Liver (tissue), 3 donors: ENCODE data around the gene MTMR2.

Experiments
- CTCF ChIP-seq: fragments of 150-350 bp; IDR thresholded peaks from 2 replicates; pipeline ENCODE4 v1.5.1; 2017; ENCODE audit warnings: improper control_type of control experiment, low read depth, low read length; ENCODE audit not compliant: missing input control
- GABPA ChIP-seq, 2 donors: IDR thresholded peaks in 1 of 2; conservative IDR thresholded peaks in 1 of 2; 2 replicates each; pipeline ENCODE4 v1.6.1; 2016; ENCODE audit warnings: antibody characterized with exemption in 2 of 2, mild to moderate bottlenecking in 1 of 2, moderate library complexity in 1 of 2
- RAD21 ChIP-seq, 2 donors: IDR thresholded peaks; 2 replicates each; pipeline ENCODE4 v1.6.1; 2016; ENCODE audit warnings: antibody characterized with exemption in 2 of 2, mild to moderate bottlenecking in 2 of 2
- REST ChIP-seq: IDR thresholded peaks from 2 replicates; pipeline ENCODE4 v1.6.1; 2016; ENCODE audit warnings: antibody characterized with exemption, mild to moderate bottlenecking
- RXRA ChIP-seq, 2 donors: IDR thresholded peaks; 2 replicates each; pipeline ENCODE4 v1.6.1; 2017 to 2018; ENCODE audit warnings: antibody characterized with exemption in 2 of 2, mild to moderate bottlenecking in 1 of 2
- SP1 ChIP-seq: IDR thresholded peaks from 2 replicates; pipeline ENCODE4 v1.6.1; 2018; ENCODE audit warnings: antibody characterized with exemption, mild to moderate bottlenecking
- donor health status: healthy.
- donor health status: healthy.

- no peak for TF ChIP-seq CTCF
- no peak for TF ChIP-seq RXRA (IDR thresholded peaks at IDR 0.05)
- TF ChIP-seq REST, result no peak
- TF ChIP-seq GABPA (IDR thresholded peaks at IDR 0.05 in 1 of 2, conservative IDR thresholded peaks at IDR 0.05 in 1 of 2), result no peak
- no peak for TF ChIP-seq SP1
- TF ChIP-seq RAD21 (IDR thresholded peaks at IDR 0.05), result no peak
These were observed 9.9 kb downstream of the MTMR2 start for GRCh38 chr11:95913830-95914615.
